Liver (tissue), 9 donors: ENCODE data around the gene PRIM1. TPM values are rescaled to one million over a fixed set of nuclear protein-coding genes. Genes with fewer than 3 reads are reported as not detected.

Experiments used
- DNase-seq: peaks from one replicate; pipeline ENCODE4 v3.0.0-alpha.2; 2017; ENCODE audit warnings: low spot score
- H3K27ac ChIP-seq, 2 donors: one replicate each; pipeline ENCODE4 v1.7.0; 2013; ENCODE audit warnings: inconsistent platforms in 2 of 2, low read length in 2 of 2, control low read depth in 1 of 2, low read depth in 1 of 2, mild to moderate bottlenecking in 1 of 2
- H3K27me3 ChIP-seq, 4 donors: one replicate each; pipeline versions ENCODE4 v1.6.1 to v1.7.0; 2013; ENCODE audit warnings: low read length in 3 of 4, inconsistent platforms in 1 of 4, mild to moderate bottlenecking in 1 of 4, moderate library complexity in 1 of 4; ENCODE audit not compliant: control insufficient read depth in 4 of 4, insufficient read depth in 4 of 4
- H3K36me3 ChIP-seq, 4 donors: one replicate each; pipeline versions ENCODE4 v1.6.1 to v1.7.0; 2013; ENCODE audit warnings: low read length in 3 of 4, mild to moderate bottlenecking in 3 of 4, low read depth in 1 of 4, moderate library complexity in 1 of 4; ENCODE audit not compliant: control insufficient read depth in 4 of 4, insufficient read depth in 3 of 4
- H3K4me1 ChIP-seq, 4 donors: one replicate each; pipeline versions ENCODE4 v1.6.1 to v1.7.0; 2013; ENCODE audit warnings: low read length in 3 of 4, mild to moderate bottlenecking in 3 of 4, moderate library complexity in 1 of 4; ENCODE audit not compliant: control insufficient read depth in 4 of 4, insufficient read depth in 4 of 4
- H3K4me3 ChIP-seq, 3 donors: one replicate each; pipeline versions ENCODE4 v1.6.1 to v1.7.0; 2013; ENCODE audit warnings: low read length in 3 of 3, control low read depth in 1 of 3, low read depth in 1 of 3, mild to moderate bottlenecking in 1 of 3
- H3K9ac ChIP-seq, 2 donors: one replicate each; pipeline ENCODE4 v1.7.0; 2013; ENCODE audit warnings: low read length in 2 of 2, mild to moderate bottlenecking in 2 of 2, moderate library complexity in 2 of 2, control low read depth in 1 of 2, low read depth in 1 of 2
- H3K9me3 ChIP-seq, 4 donors: one replicate each; pipeline versions ENCODE4 v1.6.1 to v1.7.0; 2013; ENCODE audit warnings: low read length in 3 of 4; ENCODE audit not compliant: control insufficient read depth in 4 of 4
- EGR1 ChIP-seq, 2 donors: IDR thresholded peaks; 2 replicates each; pipeline ENCODE4 v1.6.1; 2016 to 2018; ENCODE audit warnings: antibody characterized with exemption in 2 of 2, low read depth in 2 of 2
- FOXA1 ChIP-seq: IDR thresholded peaks from 2 replicates; pipeline ENCODE4 v1.6.1; 2016; ENCODE audit warnings: antibody characterized with exemption
- FOXA2 ChIP-seq: IDR thresholded peaks from 2 replicates; pipeline ENCODE4 v1.6.1; 2016; ENCODE audit warnings: antibody characterized with exemption
- GABPA ChIP-seq, 2 donors: IDR thresholded peaks in 1 of 2; conservative IDR thresholded peaks in 1 of 2; 2 replicates each; pipeline ENCODE4 v1.6.1; 2016; ENCODE audit warnings: antibody characterized with exemption in 2 of 2, mild to moderate bottlenecking in 1 of 2, moderate library complexity in 1 of 2
- HNF4A ChIP-seq, 2 donors: conservative IDR thresholded peaks; 2 replicates each; pipeline ENCODE4 v1.6.1; 2016; ENCODE audit warnings: antibody characterized with exemption in 2 of 2, mild to moderate bottlenecking in 2 of 2
- HNF4G ChIP-seq: IDR thresholded peaks from 2 replicates; pipeline ENCODE4 v1.6.1; 2016; ENCODE audit warnings: antibody characterized with exemption
- JUND ChIP-seq, 2 donors: IDR thresholded peaks; 2 replicates each; pipeline ENCODE4 v1.6.1; 2016; ENCODE audit warnings: antibody characterized with exemption in 2 of 2
- RAD21 ChIP-seq, 2 donors: IDR thresholded peaks; 2 replicates each; pipeline ENCODE4 v1.6.1; 2016; ENCODE audit warnings: antibody characterized with exemption in 2 of 2, mild to moderate bottlenecking in 2 of 2
- RXRA ChIP-seq, 2 donors: IDR thresholded peaks; 2 replicates each; pipeline ENCODE4 v1.6.1; 2017 to 2018; ENCODE audit warnings: antibody characterized with exemption in 2 of 2, mild to moderate bottlenecking in 1 of 2
- TAF1 ChIP-seq: conservative IDR thresholded peaks from 2 replicates; pipeline ENCODE4 v1.6.1; 2016; ENCODE audit warnings: antibody characterized with exemption, mild to moderate bottlenecking
- YY1 ChIP-seq: IDR thresholded peaks from 2 replicates; pipeline ENCODE4 v1.6.1; 2016; ENCODE audit warnings: antibody characterized with exemption, mild to moderate bottlenecking
- WGBS: extraction: QIAGEN DNeasy Blood & Tissue Kit; methylation state at CpG from one replicate; pipeline ENCODE4 v1.1.7; 2013; 5-methylcytosine and 5-hydroxymethylcytosine counted together
- polyA plus RNA-seq, 2 donors: library from polyadenylated mRNA; stranded (reverse) in 1 of 2; unstranded in 1 of 2; fragments of 200-250 nt in 1 of 2; fragments of >200 nt in 1 of 2; fragmentation: Nextera tagmentation in 1 of 2; extraction: Ambion mirVana in 1 of 2; gene quantifications; one replicate each; pipeline versions ENCODE4 v1.2.1 to v1.2.3, GENCODE V29; 2013 to 2015
- total RNA-seq, 2 donors: library from RNA; depleted of rRNA; stranded (reverse); fragments of >200 nt; gene quantifications; one replicate each; pipeline ENCODE4 v1.2.3, GENCODE V29; 2014
- TF ChIP-seq, protein P1 (sequence below): fragments of 150-350 bp; IDR thresholded peaks from 2 replicates; pipeline ENCODE4 v1.5.1; 2017; ENCODE audit warnings: improper control_type of control experiment, low read depth, low read length; ENCODE audit not compliant: missing input control
- TF ChIP-seq, protein P2 (sequence below): IDR thresholded peaks from 2 replicates; pipeline ENCODE4 v1.6.1; 2016; ENCODE audit warnings: antibody characterized with exemption
- TF ChIP-seq, protein P3 (sequence below): IDR thresholded peaks from 2 replicates; pipeline ENCODE4 v1.6.1; 2016; ENCODE audit warnings: antibody characterized with exemption, mild to moderate bottlenecking
- TF ChIP-seq, protein P4 (sequence below): IDR thresholded peaks from 2 replicates; pipeline ENCODE4 v1.6.1; 2016; ENCODE audit warnings: antibody characterized with exemption
- donor health status: healthy.
- donor health status: healthy.
- donor health status: healthy.
- donor health status: healthy.
- donor health status: healthy.

The PRIM1 gene
- total and polyA plus RNA-seq, 4 donors: 2.7 to 24.8 (median 5.4) TPM

DNA sequence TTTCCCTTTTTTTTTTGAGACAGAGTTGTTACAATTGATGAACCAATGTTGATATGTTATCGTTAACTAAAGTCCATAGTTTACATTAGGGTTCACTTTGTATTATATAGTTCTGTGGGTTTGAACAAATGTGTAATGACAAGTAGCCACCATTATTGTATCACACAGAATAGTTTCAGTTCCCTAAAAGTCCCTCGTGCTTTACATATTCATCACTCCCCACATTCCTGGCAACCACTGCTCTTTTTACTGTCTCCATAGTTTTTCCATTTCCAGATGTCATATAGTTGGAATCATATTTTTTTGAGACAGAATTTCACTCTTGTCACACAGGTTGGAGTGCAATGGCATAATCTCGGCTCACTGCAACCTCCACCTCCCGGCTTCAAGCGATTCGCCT, 23.5 kb upstream of the PRIM1 start:
- no peak overlapping the region for H3K9ac ChIP-seq
- H3K27ac ChIP-seq: no peak overlapping the region
- no peaks in the 10 kb centered on the region for H3K9me3 ChIP-seq
- H3K4me3 ChIP-seq: no peak overlapping the region
- no peaks in the 10 kb centered on the region for H3K27me3 ChIP-seq
- WGBS: 84% methylated on average over 6 of the region's 6 CpGs
- peaks cover 2 to 21% (median 6%) of the 10 kb centered on the region in 4 donors for H3K36me3 ChIP-seq
- TF ChIP-seq TAF1 (no peak), HNF4G (no peak), RAD21 (IDR thresholded peaks at IDR 0.05) (no peak), HNF4A (conservative IDR thresholded peaks at IDR 0.05) (no peak), GABPA (IDR thresholded peaks at IDR 0.05 in 1 of 2, conservative IDR thresholded peaks at IDR 0.05 in 1 of 2) (no peak), JUND (IDR thresholded peaks at IDR 0.05) (no peak)
- TF ChIP-seq, protein P1, sequence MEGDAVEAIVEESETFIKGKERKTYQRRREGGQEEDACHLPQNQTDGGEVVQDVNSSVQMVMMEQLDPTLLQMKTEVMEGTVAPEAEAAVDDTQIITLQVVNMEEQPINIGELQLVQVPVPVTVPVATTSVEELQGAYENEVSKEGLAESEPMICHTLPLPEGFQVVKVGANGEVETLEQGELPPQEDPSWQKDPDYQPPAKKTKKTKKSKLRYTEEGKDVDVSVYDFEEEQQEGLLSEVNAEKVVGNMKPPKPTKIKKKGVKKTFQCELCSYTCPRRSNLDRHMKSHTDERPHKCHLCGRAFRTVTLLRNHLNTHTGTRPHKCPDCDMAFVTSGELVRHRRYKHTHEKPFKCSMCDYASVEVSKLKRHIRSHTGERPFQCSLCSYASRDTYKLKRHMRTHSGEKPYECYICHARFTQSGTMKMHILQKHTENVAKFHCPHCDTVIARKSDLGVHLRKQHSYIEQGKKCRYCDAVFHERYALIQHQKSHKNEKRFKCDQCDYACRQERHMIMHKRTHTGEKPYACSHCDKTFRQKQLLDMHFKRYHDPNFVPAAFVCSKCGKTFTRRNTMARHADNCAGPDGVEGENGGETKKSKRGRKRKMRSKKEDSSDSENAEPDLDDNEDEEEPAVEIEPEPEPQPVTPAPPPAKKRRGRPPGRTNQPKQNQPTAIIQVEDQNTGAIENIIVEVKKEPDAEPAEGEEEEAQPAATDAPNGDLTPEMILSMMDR: no peak
- TF ChIP-seq, protein P2, sequence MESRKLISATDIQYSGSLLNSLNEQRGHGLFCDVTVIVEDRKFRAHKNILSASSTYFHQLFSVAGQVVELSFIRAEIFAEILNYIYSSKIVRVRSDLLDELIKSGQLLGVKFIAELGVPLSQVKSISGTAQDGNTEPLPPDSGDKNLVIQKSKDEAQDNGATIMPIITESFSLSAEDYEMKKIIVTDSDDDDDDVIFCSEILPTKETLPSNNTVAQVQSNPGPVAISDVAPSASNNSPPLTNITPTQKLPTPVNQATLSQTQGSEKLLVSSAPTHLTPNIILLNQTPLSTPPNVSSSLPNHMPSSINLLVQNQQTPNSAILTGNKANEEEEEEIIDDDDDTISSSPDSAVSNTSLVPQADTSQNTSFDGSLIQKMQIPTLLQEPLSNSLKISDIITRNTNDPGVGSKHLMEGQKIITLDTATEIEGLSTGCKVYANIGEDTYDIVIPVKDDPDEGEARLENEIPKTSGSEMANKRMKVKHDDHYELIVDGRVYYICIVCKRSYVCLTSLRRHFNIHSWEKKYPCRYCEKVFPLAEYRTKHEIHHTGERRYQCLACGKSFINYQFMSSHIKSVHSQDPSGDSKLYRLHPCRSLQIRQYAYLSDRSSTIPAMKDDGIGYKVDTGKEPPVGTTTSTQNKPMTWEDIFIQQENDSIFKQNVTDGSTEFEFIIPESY: no peak
- TF ChIP-seq, protein P3, sequence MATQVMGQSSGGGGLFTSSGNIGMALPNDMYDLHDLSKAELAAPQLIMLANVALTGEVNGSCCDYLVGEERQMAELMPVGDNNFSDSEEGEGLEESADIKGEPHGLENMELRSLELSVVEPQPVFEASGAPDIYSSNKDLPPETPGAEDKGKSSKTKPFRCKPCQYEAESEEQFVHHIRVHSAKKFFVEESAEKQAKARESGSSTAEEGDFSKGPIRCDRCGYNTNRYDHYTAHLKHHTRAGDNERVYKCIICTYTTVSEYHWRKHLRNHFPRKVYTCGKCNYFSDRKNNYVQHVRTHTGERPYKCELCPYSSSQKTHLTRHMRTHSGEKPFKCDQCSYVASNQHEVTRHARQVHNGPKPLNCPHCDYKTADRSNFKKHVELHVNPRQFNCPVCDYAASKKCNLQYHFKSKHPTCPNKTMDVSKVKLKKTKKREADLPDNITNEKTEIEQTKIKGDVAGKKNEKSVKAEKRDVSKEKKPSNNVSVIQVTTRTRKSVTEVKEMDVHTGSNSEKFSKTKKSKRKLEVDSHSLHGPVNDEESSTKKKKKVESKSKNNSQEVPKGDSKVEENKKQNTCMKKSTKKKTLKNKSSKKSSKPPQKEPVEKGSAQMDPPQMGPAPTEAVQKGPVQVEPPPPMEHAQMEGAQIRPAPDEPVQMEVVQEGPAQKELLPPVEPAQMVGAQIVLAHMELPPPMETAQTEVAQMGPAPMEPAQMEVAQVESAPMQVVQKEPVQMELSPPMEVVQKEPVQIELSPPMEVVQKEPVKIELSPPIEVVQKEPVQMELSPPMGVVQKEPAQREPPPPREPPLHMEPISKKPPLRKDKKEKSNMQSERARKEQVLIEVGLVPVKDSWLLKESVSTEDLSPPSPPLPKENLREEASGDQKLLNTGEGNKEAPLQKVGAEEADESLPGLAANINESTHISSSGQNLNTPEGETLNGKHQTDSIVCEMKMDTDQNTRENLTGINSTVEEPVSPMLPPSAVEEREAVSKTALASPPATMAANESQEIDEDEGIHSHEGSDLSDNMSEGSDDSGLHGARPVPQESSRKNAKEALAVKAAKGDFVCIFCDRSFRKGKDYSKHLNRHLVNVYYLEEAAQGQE: no peak
- TF ChIP-seq, protein P4, sequence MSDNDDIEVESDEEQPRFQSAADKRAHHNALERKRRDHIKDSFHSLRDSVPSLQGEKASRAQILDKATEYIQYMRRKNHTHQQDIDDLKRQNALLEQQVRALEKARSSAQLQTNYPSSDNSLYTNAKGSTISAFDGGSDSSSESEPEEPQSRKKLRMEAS: no peak
- DNase-seq: no peak
- peaks cover 0 to 54% (median 28%) of the 10 kb centered on the region in 4 donors for H3K4me1 ChIP-seq

DNA sequence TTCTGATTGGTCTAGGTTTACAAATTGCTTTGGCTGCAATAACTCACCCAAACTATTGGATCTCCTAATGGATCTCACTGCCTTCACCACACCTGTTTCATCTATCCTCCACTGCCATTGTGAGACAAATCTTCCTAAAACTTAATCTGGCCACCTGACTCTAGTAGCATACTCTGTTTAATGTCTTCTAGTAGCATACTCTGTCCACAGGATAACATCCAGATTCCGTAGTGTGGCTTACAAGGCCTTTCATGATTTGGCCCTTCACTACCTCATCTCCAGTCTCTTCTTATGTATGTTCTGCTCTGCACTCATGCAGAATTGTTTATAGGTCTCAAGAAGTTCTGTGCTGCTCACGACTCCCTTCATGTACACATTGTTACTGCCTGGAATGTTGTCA, 21.0 kb upstream of the PRIM1 start:
- peaks cover 7 to 66% (median 41%) of the 10 kb centered on the region in 4 donors for H3K4me1 ChIP-seq
- TF ChIP-seq YY1: no peak
- TF ChIP-seq HNF4A (conservative IDR thresholded peaks at IDR 0.05): no peak
- no peak for TF ChIP-seq RXRA (IDR thresholded peaks at IDR 0.05)
- TF ChIP-seq TAF1: no peak
- TF ChIP-seq EGR1 (IDR thresholded peaks at IDR 0.05; ENCODE audit: low read depth in 2 of 2): no peak
- no peak for TF ChIP-seq FOXA1
- TF ChIP-seq, protein P2: no peak
- no peak for TF ChIP-seq FOXA2
- TF ChIP-seq, protein P3: no peak
- TF ChIP-seq, protein P1: no peak
- TF ChIP-seq, protein P4: no peak

More for the DNA sequence above, 21.0 kb upstream of the PRIM1 start:
- H3K27ac ChIP-seq: no peak overlapping the region
- no peak for DNase-seq
- no peaks in the 10 kb centered on the region for H3K27me3 ChIP-seq
- WGBS: 83% methylated on average over 2 of the region's 2 CpGs
- H3K36me3 ChIP-seq: peaks cover 2 to 21% (median 6%) of the 10 kb centered on the region in 4 donors
- H3K9me3 ChIP-seq: no peaks in the 10 kb centered on the region
- no peak overlapping the region for H3K4me3 ChIP-seq
- no peak overlapping the region for H3K9ac ChIP-seq
